AG10803 (cell line): ENCODE data around the gene UTF1.

ENCODE experiments used
- DNase-seq: peaks from one replicate; pipeline ENCODE4 v3.0.0; 2010; ENCODE audit warnings: low read depth
- H3K4me3 ChIP-seq: 2 replicates; pipeline ENCODE4 v1.5.1; 2011; ENCODE audit warnings: mild to moderate bottlenecking, low read length, control low read depth
- TF ChIP-seq, protein P1 (sequence below): conservative IDR thresholded peaks from 2 replicates; pipeline ENCODE4 v1.5.1; 2011; ENCODE audit warnings: mild to moderate bottlenecking, low read length, control low read depth, inconsistent platforms

UTF1 gene

DNA sequence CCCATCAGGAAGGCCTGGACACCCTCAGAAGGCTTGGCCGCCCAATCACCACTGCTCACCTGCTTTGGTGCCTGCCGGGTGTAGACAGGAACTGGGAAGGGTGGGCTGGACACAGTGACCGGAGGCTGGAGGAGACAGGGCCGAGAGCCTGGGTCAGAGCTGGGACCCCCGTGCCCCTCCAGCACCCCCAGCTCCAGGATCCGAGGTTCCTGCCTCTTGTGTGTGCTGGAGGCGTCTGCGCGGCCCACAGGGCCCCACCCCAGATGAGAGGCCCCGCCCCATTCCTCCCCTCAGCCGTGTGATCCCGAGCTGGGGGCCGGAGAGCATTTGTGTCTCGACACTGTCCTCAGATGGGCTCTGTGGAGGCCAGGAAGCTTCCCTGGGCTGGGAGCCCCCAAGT, 37.3 kb downstream of the UTF1 start:
- H3K4me3 ChIP-seq: no peak overlapping the region
- DNase-seq: no peak
- TF ChIP-seq, protein P1, sequence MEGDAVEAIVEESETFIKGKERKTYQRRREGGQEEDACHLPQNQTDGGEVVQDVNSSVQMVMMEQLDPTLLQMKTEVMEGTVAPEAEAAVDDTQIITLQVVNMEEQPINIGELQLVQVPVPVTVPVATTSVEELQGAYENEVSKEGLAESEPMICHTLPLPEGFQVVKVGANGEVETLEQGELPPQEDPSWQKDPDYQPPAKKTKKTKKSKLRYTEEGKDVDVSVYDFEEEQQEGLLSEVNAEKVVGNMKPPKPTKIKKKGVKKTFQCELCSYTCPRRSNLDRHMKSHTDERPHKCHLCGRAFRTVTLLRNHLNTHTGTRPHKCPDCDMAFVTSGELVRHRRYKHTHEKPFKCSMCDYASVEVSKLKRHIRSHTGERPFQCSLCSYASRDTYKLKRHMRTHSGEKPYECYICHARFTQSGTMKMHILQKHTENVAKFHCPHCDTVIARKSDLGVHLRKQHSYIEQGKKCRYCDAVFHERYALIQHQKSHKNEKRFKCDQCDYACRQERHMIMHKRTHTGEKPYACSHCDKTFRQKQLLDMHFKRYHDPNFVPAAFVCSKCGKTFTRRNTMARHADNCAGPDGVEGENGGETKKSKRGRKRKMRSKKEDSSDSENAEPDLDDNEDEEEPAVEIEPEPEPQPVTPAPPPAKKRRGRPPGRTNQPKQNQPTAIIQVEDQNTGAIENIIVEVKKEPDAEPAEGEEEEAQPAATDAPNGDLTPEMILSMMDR: no peak

DNA sequence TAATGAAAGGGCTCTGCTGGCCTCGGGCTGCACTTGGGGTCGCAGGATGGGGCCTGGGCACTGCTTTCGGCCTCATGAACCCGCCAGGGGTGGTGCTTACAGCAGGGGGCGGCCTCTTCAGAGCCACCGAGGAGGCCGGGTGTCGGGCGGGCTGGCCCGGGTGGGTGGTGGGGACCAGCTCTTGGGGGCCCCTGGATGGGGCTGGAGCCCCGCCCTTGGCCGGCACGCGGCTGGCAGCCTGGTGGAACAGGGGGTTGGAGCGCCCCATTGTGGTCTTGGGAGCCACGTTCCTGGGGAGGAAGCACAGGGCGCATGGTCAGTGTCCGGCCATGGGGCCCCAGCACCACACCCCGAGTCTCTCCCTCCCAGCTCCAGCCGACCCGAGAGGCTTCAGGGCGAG, 37.8 kb downstream of the UTF1 start:
- no peak overlapping the region for H3K4me3 ChIP-seq
- TF ChIP-seq, protein P1: no peak
- DNase-seq: no peak

DNA sequence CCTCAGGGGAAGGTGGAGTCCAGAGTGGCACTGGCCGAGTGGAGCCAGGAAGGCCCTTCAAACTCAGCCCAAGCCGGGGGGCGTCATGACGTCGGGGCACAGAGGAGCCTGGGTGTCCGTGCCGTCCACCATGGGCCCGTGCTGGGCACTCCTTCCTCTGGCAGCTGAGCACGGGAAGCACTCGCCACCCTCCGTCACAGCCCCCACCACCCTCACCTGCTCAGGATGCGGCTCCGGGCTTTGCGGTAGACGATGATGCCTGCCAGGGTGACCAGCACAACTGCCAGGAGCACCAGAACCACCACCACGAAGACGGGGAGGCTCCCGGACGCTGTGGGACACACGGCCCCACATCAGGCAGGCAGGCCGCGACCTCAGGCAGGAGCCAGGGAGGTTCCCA, 38.5 kb downstream of the UTF1 start:
- DNase-seq: no peak
- TF ChIP-seq, protein P1: no peak
- H3K4me3 ChIP-seq: no peak overlapping the region

DNA sequence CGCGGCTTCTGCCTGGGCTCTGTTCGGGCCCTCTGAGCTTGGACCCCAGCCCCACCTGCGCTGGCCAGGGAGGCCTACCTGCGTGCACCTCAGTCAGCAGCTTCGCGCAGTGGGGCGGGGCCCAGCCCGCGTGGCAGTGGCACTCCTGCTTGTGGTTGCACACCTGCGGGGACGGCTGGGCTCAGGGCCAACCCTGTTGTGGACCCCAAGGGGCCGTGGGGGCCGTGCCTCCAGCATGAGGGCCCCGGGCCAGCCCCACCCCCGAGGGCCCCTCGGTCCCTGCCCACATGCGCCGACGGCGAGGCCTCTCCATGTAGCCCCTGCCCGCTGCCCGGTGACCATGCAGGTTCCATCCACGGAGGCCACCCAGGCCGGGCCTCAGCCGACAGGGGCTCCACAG, 39.4 kb downstream of the UTF1 start:
- no peak for DNase-seq
- TF ChIP-seq, protein P1: no peak
- H3K4me3 ChIP-seq: no peak overlapping the region

DNA sequence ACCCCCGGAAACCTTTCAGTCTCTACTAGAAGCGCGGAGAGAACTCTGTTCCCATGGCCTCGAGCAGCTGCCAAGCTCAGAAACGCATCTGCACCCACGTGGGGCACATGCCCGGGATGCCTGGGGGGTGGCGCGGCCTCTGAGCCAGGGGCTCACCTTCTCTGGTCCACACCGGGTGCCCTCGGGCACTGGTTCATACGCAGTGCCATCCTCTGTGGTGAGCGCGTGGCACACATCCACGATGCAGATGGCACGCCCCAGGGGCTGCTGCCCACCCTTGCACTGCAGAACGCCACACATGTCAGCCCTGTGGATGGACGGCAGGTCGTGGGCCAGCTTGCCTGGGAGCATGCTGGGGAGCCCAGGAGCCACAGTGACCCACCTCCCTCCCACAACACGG, 40.2 kb downstream of the UTF1 start:
- DNase-seq: no peak
- no peak overlapping the region for H3K4me3 ChIP-seq
- TF ChIP-seq, protein P1: no peak

DNA sequence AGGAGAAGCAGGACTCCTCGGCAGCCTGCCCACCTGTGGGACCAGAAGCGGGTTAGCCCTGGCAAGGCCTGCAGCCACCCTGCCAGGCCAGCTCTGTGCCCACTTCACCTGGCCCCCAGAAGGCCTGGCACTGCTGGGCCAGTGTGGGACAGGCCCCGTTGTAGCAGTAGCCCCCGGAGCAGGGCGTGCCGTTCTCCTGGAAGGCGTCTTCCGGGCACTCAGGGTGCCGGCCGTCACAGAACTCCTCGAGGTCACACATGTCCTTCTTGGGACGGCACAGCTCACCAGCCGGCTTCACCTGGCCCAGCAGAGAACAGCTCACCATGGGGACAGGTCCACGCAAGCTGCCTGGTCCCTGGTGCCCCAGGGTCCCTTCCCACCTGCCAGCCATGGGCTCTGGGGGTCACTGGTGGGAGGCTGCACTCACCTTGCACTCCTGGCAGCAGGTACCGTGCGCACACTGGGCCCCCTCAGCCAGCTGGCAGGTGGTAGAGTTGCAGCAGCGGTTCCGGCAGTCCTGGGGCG, 40.8 kb downstream of the UTF1 start:
- DNase-seq: no peak
- no peak overlapping the region for H3K4me3 ChIP-seq
- TF ChIP-seq, protein P1: no peak

DNA sequence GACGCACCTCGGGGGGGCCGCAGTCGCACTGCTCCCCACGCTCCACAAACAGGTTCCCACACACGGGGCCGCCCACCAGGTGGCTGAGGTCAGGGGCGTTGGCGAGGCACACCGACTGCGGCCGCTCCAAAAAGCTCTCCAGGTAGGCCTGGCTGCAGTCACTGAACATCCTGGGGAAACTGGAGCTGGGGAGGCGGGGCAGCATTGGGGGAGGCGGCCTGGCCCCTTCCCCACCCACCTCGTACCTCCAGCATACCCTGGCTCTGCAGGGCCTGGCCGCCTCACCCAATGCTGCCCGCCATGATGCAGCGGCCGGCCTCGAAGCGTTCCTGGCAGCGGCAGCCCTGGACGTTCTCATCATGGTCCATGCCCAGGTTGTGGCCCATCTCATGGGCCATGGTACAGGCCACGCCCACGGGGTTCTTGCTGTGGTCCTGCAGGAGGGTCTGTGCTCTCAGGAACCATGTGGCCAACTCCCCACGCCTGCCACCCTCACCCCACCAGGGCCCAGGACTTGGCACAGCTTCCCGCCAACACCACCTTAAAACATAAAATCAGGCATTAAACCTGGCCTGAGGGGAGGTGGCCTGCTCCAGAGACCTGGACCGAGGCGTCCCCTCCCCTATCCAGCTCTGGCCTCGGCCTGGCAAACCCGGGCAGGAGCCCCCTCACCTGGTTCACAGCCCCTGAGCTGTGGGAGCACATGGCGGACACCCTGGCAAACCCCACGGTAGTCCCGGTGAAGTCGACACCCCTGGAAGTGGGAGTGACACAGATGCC, 41.7 kb downstream of the UTF1 start:
- no peak overlapping the region for H3K4me3 ChIP-seq
- DNase-seq: no peak
- TF ChIP-seq, protein P1: no peak
